Measurements from ENCODE around the gene MFGE8. TPM values are rescaled to one million over a fixed set of nuclear protein-coding genes. Genes with fewer than 3 reads are reported as not detected.

The MFGE8 gene
- total RNA-seq, 4 donors from 2014 or later = 239 to 437 (median 395) TPM

DNA sequence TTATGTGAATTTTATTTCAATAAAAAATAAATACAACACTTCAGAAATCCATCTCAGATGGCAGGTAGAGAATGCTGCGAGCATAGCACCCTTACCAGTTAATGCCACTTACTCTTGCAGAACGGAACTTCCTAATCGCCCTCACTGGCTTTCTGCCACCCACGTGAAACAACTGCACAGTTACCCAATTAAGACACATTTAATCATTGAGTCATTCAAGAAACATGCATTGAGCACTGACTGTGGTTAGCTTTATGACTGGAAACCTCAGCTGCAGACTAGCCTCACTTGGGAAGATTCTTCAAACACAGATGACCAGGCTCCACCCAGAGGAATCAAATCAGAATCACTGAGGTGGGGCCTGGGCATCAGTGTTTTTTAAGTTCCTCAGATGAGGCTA lies 5.6 kb upstream of the MFGE8 start:
- Histone ChIP-seq H3K4me1 (peaks cover 13 to 19% of the 10 kb centered on the region in 2 donors), H3K9me3 (no peaks in the 10 kb centered on the region), H3K36me3 (no peaks in the 10 kb centered on the region), H3K27me3 (no peaks in the 10 kb centered on the region), H3K4me3 (no peak overlapping the region), H3K27ac (peak overlapping the region; percentile 83 to 99 (median 97))
- intact Hi-C loops (cut with DNase I; ENCODE audit: low total_unique reads) = loop anchor here (10.0 kb wide), 2 partner anchors 766 to 1086 kb away; partner anchors contain the start of gene ZNF710
- ATAC-seq (peak; percentile 95), DNase-seq (peak; percentile 90 to 96)
- in situ Hi-C loops (cut with MboI; ENCODE audit: low sequenced_read_pairs in 4 of 4) = loop anchor here in 2 of 4 donors (10.0 to 25.0 kb wide), 2 partner anchors 176 to 244 kb away; no protein-coding TSS in a partner anchor
- TF ChIP-seq POLR2A (IDR thresholded peaks at IDR 0.05) = peak; percentile 52 to 68
- TF ChIP-seq, protein P1, sequence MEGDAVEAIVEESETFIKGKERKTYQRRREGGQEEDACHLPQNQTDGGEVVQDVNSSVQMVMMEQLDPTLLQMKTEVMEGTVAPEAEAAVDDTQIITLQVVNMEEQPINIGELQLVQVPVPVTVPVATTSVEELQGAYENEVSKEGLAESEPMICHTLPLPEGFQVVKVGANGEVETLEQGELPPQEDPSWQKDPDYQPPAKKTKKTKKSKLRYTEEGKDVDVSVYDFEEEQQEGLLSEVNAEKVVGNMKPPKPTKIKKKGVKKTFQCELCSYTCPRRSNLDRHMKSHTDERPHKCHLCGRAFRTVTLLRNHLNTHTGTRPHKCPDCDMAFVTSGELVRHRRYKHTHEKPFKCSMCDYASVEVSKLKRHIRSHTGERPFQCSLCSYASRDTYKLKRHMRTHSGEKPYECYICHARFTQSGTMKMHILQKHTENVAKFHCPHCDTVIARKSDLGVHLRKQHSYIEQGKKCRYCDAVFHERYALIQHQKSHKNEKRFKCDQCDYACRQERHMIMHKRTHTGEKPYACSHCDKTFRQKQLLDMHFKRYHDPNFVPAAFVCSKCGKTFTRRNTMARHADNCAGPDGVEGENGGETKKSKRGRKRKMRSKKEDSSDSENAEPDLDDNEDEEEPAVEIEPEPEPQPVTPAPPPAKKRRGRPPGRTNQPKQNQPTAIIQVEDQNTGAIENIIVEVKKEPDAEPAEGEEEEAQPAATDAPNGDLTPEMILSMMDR (IDR thresholded peaks at IDR 0.05 in 4 of 5, conservative IDR thresholded peaks at IDR 0.05 in 1 of 5) = peak in 3 of 5 experiments; percentile 23 to 29 (median 28)

DNA sequence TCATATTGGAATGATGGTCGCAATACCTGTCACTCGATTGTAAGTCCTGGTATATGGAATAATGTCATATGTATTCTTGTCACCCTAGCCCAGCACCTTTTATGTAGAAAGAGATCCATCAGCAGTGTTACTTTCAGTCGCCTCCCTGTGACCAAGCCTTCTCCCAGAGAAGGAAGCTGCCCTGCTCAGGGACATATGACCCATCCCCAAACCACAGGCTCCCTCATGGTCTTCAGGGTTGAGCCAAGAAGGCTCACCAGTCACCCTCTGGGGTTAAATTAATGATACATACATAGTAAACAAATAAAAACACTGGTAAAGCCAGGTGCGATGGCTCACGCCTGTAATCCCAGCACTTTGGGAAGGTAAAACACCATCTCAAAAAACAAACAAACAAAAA lies 4.6 kb upstream of the MFGE8 start:
- Histone ChIP-seq H3K4me3 (no peak overlapping the region), H3K36me3 (no peaks in the 10 kb centered on the region), H3K4me1 (peaks cover 17 to 19% of the 10 kb centered on the region in 2 donors), H3K27ac (peak overlapping the region; percentile 83 to 99 (median 97)), H3K9me3 (no peaks in the 10 kb centered on the region), H3K27me3 (no peaks in the 10 kb centered on the region)
- intact Hi-C loops (cut with DNase I; ENCODE audit: low total_unique reads) (loop anchor here (10.0 kb wide), 2 partner anchors 767 to 1087 kb away; partner anchors contain the start of gene ZNF710), in situ Hi-C loops (cut with MboI; ENCODE audit: low sequenced_read_pairs in 4 of 4) (loop anchor here in 2 of 4 donors (10.0 to 25.0 kb wide), 2 partner anchors 177 to 245 kb away; no protein-coding TSS in a partner anchor)
- TF ChIP-seq, protein P1 (IDR thresholded peaks at IDR 0.05 in 4 of 5, conservative IDR thresholded peaks at IDR 0.05 in 1 of 5) = no peak
- ATAC-seq = no peak
- DNase-seq = no peak

DNA sequence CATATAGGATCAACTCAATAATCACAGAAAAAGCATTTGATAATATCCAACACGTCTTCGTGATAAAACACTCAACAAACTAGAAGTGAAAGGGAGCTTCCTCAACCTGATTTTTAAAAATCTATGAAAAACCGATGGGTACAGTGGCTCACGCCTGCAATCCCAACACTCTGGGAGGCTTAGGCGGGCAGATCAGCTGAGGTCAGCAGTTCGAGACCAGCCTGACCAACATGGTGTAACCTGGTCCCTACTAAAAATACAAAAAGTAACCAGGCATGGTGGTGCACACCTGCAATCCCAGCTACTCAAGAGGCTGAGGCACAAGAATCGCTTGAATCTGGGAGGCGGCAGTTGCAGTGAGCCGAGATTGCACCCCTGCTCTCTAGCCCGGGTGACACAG lies 2.2 kb upstream of the MFGE8 start:
- Histone ChIP-seq H3K36me3 (peaks cover 0 to 8% of the 10 kb centered on the region in 2 donors), H3K9me3 (no peaks in the 10 kb centered on the region), H3K4me1 (peaks cover 28% of the 10 kb centered on the region in 2 donors), H3K27me3 (no peaks in the 10 kb centered on the region), H3K4me3 (no peak overlapping the region), H3K27ac (peak overlapping the region; percentile 92 to 99 (median 97))
- in situ Hi-C loops (cut with MboI; ENCODE audit: low sequenced_read_pairs in 4 of 4) = loop anchor here in 2 of 4 donors (10.0 to 25.0 kb wide), 2 partner anchors 179 to 247 kb away; no protein-coding TSS in a partner anchor
- ATAC-seq (no peak), DNase-seq (no peak)
- intact Hi-C loops (cut with DNase I; ENCODE audit: low total_unique reads) = loop anchor here (10.0 kb wide), 2 partner anchors 769 to 1089 kb away; partner anchors contain the start of gene ZNF710
- TF ChIP-seq, protein P1 (IDR thresholded peaks at IDR 0.05 in 4 of 5, conservative IDR thresholded peaks at IDR 0.05 in 1 of 5) = no peak
- no peak for TF ChIP-seq POLR2A (IDR thresholded peaks at IDR 0.05)

DNA sequence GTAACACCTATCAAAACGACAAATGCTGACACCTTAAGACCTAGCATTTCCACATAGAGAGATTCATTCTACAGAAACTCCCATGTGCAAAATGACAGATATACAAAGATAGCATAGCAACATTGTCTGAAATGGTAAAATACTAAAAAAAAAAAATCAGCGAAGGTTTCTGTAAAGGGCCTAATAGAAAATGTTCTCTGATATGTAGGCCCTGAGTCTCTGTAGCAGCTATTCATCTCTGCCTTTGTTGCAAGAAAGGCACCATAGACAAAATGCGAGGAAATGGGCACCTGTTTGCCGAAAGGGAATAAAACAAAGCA lies 631 bp upstream of the MFGE8 start:
- peak overlapping the region; percentile 70 to 92 (median 86) for H3K4me3 ChIP-seq
- H3K36me3 ChIP-seq = peaks cover 0 to 24% of the 10 kb centered on the region in 2 donors
- peaks cover 38 to 40% of the 10 kb centered on the region in 2 donors for H3K4me1 ChIP-seq
- DNase-seq = no peak
- in situ Hi-C loops (cut with MboI; ENCODE audit: low sequenced_read_pairs in 4 of 4) = loop anchor here in 2 of 4 donors (10.0 to 25.0 kb wide), 2 partner anchors 181 to 248 kb away; no protein-coding TSS in a partner anchor
- no peaks in the 10 kb centered on the region for H3K9me3 ChIP-seq
- peak overlapping the region; percentile 92 to 99 (median 97) for H3K27ac ChIP-seq
- intact Hi-C loops (cut with DNase I; ENCODE audit: low total_unique reads) = loop anchor here (5.0 to 10.0 kb wide), 4 partner anchors 173 to 1188 kb away; partner anchors contain the start of genes ABHD2, IDH2 and ZNF710
- ATAC-seq = no peak
- H3K27me3 ChIP-seq = no peaks in the 10 kb centered on the region
- TF ChIP-seq POLR2A (IDR thresholded peaks at IDR 0.05) = no peak
- TF ChIP-seq, protein P1 (IDR thresholded peaks at IDR 0.05 in 4 of 5, conservative IDR thresholded peaks at IDR 0.05 in 1 of 5) = no peak
